ENCODE measurements around the gene DSCAML1.

The DSCAML1 gene

DNA sequence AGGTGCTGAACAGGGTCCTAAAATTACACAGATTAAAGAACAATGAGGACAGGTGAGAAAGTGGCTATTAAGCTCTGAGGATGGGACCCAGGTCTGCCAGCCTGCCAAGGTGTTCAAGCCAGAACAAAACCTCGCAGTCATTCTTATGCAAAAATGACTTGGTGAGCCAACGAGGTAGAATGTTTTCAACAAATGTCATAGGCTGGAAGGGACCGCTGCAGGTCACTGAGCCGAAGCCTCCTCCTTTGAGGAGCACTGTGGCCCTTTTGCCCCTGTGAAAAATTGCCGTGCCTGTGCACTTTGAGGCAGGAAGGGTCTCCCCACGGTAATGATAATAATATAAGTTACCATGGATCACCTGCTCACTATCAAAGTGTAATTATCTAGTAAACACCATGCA lies 216.2 kb downstream of the DSCAML1 start:
- DNase-seq (ENCODE audit: low spot score), result no peak

GRCh38 chr11:117579161-117579560 lies 217.9 kb downstream of the DSCAML1 start:
- no peak for DNase-seq (ENCODE audit: low spot score)

GRCh38 chr11:117575856-117576255 lies 221.2 kb downstream of the DSCAML1 start:
- no peak for DNase-seq (ENCODE audit: low spot score)

GRCh38 chr11:117574551-117574950 lies 222.5 kb downstream of the DSCAML1 start:
- DNase-seq (ENCODE audit: low spot score), result no peak

DNA sequence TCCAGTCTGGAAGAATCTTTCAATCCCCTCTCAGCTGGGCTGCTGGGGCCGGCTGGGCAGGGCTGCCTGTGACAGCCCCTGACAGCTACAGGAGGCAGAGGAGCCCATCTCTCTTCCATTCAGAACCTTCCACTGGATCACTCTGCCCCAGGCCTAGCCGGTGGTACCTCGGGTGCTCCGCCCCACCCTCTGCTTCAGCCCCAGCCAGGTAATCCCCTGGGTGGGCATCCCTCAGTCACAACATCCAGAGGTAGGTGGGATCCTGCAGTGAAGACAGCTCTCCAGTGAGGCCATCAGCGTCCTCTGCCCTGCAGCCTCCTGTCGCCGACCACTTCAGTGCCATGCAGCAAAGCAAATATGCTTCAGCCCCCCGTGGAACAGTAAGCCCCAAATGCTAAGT lies 223.7 kb downstream of the DSCAML1 start:
- no peak for DNase-seq (ENCODE audit: low spot score)

DNA sequence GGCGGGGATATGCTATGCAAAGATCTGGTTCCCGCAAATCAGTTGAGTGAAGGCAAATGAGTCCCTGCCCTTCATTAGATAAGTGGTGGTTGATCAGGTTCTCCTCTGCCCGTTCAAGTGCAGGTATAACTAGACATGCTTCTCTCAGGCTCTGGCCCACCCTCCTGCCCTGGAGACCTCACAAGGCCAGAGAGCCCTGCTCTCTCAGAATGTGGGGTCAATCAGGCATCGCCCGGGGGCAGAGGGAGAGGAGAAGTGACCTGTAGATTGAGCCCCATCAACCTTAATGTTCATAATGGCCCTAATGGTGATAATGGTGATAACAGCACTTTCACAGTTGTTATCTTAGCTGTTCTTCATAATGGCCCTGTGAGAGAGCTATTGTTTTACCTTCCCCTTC lies 224.3 kb downstream of the DSCAML1 start:
- no peak for DNase-seq (ENCODE audit: low spot score)

- no peak for DNase-seq (ENCODE audit: low spot score)
These were observed 224.9 kb downstream of the DSCAML1 start for GRCh38 chr11:117572129-117572528.

DNA sequence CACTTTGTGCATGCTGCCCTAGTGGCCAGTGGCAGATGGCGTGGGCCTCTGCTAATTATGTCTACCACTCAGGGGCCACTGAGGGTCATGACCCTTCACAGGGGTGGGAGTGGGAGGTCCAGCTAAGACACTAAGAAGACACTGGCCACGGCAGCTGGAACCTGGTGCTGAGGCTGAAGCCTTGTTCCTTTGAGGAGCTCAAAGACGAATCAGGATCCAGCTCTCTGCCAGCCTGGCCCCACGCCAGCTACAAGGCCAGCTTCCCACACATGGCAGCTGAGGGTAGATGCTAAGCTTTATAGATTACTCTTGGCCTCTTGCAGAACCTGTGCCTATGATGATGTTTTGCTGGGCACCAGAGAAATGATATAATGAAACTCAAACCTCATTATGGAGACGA lies 226.3 kb downstream of the DSCAML1 start:
- DNase-seq (ENCODE audit: low spot score), result no peak

DNA sequence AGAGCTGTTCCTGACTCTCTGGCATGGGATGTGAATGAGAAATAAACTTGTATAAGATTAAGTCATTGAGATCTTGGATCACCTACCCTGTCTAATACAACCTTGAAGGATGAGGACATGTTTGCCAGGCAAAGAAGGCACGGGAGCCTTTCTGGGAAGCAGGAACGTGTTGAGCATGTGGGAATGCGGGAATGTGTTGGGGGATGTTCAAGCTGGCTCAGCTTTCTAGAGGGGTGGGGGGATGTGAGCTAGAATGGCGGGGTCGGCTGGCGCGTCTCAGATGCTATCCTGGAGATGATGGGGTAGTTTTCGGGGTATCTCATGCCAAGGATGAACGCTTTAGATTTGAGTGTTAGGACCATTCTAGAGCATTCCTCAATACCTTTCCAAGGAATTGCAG lies 227.1 kb downstream of the DSCAML1 start:
- no peak for DNase-seq (ENCODE audit: low spot score)

DNA sequence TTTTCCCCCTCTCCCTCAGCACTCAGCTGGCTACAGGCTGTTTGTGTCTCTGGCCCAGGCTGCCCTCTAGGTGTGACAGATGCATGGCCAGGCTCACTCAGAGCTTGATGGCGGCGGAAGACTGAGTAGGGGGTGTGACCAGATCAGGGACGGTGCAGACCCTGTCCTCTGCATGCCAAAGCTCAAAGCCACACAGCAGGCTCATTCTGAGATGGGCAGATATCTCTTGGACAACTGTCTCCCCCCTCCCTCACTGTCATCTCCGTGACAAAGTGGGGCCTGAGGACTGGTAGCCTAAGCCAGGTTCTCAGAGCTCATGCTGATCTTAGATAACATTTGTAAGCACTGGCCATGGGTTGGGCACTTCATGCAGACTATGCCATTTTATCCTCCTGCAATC lies 231.3 kb downstream of the DSCAML1 start:
- DNase-seq (ENCODE audit: low spot score), result no peak

DNA sequence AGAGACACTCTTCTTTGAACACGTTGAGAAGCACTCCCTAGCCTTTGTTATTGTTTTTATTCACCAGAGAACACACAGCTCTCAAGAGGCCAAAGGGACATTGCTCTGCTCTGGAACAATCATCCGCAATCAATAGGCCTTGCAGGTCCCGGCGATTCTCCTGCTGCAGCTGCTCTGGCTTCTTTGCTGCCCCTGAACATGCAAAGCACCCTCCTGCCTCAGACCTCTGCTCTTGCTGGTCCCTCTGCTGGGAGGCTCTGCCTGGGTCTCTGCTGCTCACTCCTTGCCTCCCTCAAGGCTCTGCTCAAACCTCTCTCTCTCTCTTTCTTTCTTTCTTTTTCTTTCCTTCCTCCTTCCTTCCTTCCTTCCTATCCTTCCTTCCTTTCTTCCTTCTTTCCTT lies 232.7 kb downstream of the DSCAML1 start:
- no peak for DNase-seq (ENCODE audit: low spot score)

DNA sequence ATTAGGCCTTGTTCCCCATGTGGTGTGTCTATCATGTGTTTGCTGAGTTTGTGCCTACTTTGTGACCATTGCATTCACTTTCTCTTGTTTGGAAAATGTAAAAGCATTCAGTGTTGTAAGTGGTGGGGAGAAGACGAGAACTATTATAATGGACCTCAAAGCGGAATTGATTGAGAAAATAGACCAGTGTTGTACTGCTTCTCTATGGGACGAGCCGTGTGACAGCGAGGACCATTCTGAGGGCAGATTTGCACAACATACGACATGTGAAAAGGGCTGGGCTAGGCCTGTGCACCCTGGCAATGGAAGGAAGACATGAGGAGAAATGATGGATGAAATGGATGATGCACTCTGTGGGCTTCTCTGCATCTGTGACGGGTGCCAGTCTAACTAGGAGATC lies 233.5 kb downstream of the DSCAML1 start:
- DNase-seq (ENCODE audit: low spot score), result no peak

DNA sequence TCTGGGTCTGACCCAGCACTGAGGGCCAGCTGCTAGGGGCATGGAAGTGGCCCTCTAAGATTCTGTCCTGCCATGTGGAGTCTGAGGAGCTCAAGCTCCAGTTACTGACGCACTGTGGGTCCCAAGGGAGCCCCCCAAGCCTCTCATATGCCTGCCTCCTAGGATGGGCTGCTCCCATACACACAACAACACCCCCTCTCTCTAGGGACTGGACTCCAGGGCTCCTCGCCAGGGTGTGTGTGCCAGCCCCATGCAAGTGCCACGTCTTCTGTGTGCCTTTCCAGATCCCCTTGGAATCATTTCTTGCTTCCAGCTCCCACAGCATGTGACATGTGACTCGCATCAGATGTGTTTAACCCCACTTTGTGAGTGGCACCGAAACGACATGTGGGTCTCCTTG lies 234.9 kb downstream of the DSCAML1 start:
- DNase-seq (ENCODE audit: low spot score), result no peak

DNA sequence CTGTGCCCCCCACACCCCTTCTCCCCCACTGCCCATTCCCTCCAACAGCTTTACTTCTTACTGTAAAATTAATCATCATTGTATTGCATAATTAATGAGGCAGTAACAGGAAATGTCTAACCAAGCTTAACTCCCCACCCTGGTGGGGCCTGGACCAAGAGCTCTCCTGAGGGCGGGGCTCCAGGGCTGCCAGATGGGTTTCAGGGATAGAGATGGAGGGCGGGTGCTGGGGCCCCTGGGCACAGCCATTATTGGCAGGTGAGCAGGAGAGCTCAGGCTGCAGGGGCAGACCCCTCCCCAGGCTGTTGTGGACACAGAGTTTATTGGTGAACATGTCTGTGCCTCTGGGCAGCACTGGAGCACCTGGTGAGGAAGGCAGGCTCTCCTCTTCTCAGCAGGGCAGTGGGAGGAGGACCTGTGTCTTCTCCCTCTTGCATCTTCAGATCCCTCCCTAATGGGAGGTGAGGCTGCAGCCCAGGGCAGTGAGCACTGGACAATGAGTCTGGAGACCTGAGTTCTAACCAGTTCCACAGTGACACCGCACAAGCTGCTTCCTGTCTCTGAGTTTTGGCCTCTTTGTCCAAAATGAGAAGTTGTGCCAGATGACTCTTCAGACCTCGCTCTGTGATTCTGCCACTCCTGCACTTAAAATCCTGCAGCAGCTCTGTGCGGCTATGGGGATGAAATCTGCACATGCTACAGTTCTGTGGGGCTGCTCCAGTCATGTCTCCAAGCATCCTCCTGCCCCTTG lies 236.1 kb downstream of the DSCAML1 start:
- no peak for DNase-seq (ENCODE audit: low spot score)

GRCh38 chr11:117559698-117560097 lies 237.3 kb downstream of the DSCAML1 start:
- DNase-seq (ENCODE audit: low spot score), result no peak

DNA sequence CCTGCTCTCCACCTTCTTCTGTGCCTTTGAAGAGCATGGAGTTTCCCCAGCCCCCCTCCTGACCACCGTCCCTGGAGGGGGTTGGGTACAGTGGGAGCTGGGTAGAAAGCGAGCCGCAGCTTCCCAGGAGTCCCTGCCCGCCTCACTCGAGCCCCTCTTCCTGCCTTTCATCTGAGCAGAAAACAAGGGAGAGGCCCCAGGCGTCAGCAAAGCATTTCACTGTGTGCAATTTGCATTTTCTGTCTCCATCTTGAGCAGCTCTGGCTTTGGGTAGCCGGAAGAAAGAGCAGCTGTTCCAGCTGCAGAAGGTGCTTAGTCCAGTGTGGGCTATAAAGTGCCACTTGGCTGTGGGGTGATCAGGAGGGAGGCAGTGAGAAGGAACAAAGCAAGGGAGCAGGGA lies 239.7 kb downstream of the DSCAML1 start:
- no peak for DNase-seq (ENCODE audit: low spot score)

- no peak for DNase-seq (ENCODE audit: low spot score)
These were observed 242.2 kb downstream of the DSCAML1 start for GRCh38 chr11:117554601-117555333.

DNA sequence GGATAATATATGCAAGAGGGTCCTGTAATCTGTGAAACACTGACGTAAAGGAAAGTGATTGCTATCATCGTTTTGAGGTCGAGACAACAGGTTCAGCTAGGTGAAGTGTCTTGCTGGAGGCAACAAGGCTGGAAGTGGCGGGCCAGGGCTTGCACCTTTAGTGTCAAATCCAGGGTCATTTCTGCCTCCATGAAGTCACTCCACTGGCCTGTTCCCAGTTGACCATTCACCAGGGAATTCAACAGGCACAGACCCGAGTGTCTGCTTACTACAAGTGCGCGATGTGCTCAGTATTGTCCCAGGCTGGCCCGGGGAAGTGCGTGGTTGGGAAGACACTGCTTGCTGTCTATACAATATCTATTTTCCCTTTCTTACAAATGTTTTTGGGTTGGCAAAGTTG lies 244.4 kb downstream of the DSCAML1 start:
- no peak for DNase-seq (ENCODE audit: low spot score)

GRCh38 chr11:117551761-117552343 lies 245.2 kb downstream of the DSCAML1 start:
- DNase-seq (ENCODE audit: low spot score), result no peak

DNA sequence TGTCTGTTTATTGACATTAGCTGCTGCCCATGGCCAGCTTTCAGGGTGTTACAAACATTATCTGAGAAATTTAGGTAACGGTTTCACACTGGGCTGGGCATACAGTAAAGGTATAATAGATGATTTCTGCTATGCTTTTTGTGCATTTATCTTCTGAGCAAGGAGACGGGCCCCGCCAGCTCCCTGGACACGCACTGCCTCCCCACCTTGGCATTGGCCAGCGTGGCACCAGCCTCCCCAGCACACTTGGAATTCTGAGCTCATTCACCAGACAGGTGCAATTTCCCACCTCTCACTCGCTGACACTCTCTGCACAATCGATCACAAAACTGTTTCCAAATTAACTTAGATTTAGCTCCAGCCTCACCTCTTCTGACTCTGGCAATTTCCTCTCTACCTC lies 246.6 kb downstream of the DSCAML1 start:
- no peak for DNase-seq (ENCODE audit: low spot score)

DNA sequence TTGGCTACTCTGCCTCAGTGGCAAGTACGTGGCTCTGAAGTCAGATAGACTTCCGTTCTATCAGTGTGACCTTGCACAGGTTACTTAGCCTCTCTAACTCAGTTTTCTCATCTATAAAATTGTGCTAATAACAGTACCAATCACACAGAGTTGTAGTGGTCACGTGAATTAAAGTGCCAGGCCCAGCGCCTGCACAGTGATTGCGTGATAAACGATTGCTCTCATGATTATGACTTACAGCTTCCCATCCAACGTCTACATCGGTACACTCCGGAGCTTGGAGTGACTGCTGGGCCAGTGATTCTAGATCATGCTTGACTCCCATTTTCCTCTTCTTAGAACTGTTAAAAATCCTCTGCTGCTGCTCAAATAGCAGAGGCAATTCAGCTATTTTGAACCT lies 247.6 kb downstream of the DSCAML1 start:
- no peak for DNase-seq (ENCODE audit: low spot score)

DNA sequence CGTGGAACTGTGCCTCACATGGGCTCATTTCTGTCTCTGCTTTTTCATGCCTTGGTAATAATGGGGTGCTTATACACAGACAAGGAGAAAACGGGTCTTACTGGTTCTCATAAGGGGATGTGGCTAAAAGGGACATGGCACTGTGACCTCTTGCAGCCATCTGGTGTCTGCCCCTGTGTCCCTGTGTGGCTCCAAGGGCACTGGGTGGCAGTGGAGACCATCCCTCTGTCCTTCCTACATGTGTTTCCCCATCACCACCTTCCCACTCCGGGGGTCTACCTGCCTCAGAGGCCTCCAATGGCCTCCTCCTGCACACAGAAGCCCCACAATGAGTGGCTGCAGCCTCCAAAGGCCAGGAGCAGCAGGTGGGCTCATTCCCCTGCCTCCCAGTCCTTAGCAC lies 248.1 kb downstream of the DSCAML1 start:
- no peak for DNase-seq (ENCODE audit: low spot score)

DNA sequence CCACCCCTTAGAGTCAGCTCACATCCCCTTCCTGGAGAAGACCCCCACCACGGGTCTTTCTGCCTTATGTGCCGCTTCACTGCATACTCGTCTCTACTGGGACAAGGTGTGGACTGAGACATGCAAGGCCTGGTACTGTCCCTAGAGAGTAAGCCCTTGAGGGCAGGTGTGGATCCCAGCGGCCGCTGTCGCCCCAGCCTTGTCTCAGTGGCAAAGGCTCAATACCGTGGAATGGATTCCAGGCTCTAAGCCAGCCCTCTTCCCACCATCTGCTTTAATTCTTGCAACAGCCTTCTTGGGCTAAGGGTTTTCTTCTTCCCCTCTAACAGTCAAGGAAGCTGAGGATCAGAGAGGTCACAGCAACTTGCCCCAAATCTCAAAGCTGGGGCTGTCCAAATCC lies 249.1 kb downstream of the DSCAML1 start:
- DNase-seq (ENCODE audit: low spot score), result no peak
